ENCODE results near the gene CAPZB. TPM values are rescaled to one million over a fixed set of nuclear protein-coding genes. Genes with fewer than 3 reads are reported as not detected.

Gene CAPZB
- total RNA-seq, 4 donors from 2014 or later, result 84.2 to 119 (median 102) TPM

DNA sequence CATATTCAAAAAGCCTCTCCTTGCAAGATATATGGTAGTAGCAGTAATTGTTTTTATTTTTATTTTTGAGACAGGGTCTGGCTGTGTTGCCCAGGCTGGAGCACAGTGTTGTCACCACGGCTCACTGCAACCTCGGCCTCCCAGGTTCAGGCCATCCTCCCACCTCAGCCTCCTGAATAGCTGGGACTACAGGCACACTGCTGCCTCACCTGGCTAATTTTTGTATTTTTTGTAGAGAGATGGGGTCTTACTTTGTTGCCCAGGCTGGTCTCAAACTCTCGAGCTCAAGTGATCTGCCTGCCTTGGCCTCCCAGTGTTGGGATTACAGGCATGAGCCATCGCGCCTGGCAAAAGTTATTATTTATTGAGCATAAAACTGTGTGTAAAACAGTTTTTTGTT is 134.8 kb downstream of the CAPZB start:
- TF ChIP-seq, protein P1, sequence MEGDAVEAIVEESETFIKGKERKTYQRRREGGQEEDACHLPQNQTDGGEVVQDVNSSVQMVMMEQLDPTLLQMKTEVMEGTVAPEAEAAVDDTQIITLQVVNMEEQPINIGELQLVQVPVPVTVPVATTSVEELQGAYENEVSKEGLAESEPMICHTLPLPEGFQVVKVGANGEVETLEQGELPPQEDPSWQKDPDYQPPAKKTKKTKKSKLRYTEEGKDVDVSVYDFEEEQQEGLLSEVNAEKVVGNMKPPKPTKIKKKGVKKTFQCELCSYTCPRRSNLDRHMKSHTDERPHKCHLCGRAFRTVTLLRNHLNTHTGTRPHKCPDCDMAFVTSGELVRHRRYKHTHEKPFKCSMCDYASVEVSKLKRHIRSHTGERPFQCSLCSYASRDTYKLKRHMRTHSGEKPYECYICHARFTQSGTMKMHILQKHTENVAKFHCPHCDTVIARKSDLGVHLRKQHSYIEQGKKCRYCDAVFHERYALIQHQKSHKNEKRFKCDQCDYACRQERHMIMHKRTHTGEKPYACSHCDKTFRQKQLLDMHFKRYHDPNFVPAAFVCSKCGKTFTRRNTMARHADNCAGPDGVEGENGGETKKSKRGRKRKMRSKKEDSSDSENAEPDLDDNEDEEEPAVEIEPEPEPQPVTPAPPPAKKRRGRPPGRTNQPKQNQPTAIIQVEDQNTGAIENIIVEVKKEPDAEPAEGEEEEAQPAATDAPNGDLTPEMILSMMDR (IDR thresholded peaks at IDR 0.05; ENCODE audit: low read depth), result no peak

DNA sequence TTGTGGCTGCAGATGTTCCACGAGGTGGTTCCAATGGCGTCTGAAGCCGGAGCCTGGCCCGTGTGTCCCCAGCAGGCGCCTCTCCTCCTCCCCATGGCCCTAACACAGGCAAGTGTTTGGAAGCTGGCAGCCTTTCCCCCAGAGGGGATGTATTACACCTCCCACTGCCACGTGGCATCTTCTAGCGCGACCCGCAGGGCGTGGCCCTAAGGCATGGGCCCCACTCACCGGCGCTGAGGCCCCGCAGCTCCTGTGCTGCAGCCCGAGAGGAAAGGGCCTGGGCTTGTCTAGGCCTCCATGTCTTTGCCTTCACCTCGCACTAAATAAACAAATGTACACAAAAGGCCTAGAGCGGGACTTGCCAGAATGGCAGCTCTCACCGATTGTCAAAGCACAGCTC is 135.3 kb downstream of the CAPZB start:
- TF ChIP-seq, protein P1 (IDR thresholded peaks at IDR 0.05; ENCODE audit: low read depth), result no peak

DNA sequence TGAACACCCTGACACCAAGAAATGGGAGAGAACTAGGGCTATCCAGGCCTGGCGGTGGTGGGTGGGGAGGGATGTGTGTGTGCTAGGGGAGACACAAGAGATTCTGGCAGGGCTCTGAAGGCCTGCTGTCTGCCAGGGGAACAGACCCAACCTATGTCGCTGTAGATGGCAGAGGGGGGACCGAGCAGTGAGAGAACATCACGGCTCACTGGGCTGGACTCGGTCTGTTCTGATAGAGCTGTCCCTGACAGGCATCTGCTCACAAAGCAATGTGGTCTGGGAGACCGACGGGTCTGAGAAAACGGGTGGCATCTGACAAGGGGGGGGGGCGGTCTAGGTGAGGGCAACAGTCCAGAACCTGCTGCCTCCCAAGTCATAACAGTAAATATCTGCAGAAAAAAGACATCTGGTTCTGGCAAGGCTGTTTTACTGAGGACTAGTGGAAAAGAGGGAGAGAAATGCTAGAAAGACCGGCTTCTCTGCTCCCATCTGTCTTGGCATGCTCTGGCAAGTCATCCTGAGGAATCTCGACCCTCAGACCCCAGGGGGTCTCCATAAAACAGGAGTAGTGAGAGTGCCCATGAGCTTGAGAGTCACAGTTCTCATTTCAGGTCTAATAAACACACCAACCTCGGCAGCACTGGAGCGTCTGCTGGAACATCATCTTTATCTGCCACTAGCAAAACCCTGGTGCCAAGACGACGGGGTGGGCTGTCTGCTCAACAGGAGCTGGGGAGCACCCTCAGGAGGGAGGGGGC is 136.7 kb downstream of the CAPZB start:
- TF ChIP-seq, protein P1 (IDR thresholded peaks at IDR 0.05; ENCODE audit: low read depth), result no peak

DNA sequence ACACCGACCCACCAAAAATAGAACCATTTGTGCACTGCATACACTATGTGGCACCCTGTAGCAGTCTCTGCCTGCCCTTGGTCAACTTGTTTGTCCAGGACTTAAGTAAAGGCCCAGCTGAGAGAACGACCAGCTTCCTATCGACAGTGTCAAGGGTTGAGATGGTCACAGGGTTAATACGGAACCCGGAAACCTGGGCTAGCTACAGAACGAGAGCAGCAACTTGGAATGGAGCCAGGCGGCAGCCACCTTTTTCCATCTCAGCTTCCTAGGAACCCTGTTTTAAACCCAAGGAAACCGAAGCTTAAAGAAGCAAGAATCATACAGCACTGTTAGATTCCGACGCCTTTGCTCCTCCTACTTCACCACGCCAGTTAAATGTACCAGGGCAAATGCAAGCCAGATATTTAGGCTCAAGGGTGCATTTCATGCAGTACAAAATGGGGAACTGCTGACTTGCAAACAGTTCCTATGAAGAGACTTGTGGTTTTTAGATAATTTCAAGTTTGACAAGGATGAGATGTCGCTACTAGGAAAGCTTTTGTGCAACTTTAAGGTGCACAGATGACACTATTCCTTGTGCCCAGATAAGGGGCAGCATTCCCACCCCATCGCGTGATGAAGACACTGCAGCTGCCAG is 137.7 kb downstream of the CAPZB start:
- TF ChIP-seq, protein P1 (IDR thresholded peaks at IDR 0.05; ENCODE audit: low read depth), result no peak

DNA sequence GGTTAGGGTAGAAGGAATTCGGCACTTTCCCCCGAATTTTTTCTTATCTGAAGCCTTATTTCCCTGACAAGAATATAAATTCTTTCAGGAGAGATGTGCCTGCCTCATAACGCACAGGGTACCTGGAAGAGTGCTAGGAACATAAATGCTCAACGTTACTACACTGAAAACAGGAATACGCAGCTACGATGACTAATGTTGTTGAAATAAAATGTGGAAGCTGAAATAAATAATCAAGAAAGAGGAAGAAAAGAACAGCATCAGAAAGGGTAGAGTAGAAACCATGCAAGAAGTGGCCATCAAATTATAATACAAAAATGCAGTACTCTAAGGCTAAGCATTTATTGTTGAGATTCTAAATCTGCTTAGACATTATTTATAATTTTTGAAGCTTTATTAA is 139.3 kb downstream of the CAPZB start:
- TF ChIP-seq, protein P1 (IDR thresholded peaks at IDR 0.05; ENCODE audit: low read depth), result no peak

DNA sequence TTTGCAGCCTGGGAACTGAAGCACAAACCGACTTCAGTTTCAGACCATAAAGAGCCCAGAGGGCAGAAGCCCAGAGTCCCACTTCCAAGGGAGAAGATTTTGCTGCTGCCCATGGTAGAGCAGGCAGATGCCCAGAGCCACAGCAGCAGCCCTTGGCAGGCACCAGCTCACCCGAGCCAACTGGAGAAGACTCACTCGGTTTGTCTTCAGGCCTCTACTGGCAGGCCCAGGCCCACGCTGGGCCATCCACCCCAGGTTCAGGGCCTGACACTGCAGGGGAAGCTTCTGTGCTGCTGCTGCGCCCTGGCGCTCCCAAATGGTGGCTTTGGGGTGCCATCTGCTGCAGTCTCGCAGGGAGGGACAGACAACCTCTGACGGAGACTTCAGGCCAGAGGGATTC is 139.9 kb downstream of the CAPZB start:
- TF ChIP-seq, protein P1 (IDR thresholded peaks at IDR 0.05; ENCODE audit: low read depth), result no peak

DNA sequence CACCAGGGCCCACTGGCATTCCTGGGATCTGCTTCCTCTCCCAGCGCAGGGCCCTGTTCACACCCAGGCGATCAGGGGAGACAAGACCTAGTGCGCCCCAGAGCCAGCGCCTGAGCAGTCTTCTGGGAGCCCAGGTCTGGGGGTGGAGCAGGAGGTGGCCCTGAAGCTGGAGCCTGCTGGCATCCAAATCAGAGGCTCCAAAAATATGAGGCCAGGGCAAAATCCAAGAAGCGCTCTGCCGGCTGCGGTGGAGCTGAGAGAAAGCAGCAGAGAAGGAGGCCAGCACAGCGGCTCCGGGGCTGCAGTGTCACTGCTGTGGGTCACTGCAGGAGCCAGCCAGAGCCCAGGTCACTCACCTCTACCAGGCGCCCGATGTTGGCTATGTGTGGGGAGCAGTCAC is 140.5 kb downstream of the CAPZB start:
- TF ChIP-seq, protein P1 (IDR thresholded peaks at IDR 0.05; ENCODE audit: low read depth), result no peak

All from subcutaneous adipose tissue (tissue), 4 donors.